A673 (cell line): ENCODE measurements around the gene SAMHD1. TPM values are rescaled to one million over a fixed set of nuclear protein-coding genes. Genes with fewer than 3 reads are reported as not detected.

Source experiments
- BruUV-seq: library from RNA; stranded (reverse); fragments of 400-500 nt; replicated peaks from 2 replicates; lab custom pipeline; 2021; lab: Mats Ljungman, UMichigan
- CTCF ChIA-PET: fragments of 300-600 bp; sonication (Branson Sonifier 250); formaldehyde crosslinking; loops from one replicate; lab custom pipeline; 2022; ENCODE audit warnings: antibody characterized with exemption; lab: Charles Lee
- POLR2A ChIA-PET: fragments of 300-600 bp; sonication (Branson Sonifier 250); formaldehyde crosslinking; loops from one replicate; lab custom pipeline; 2022; ENCODE audit warnings: antibody characterized with exemption; ENCODE audit not compliant: low non-redundant PET; lab: Charles Lee
- DNase-seq: peaks from one replicate; pipeline ENCODE4 v3.0.0-alpha.2; 2015; ENCODE audit warnings: low spot score
- H3K27ac ChIP-seq: fragments of 200-600 bp; sonication (generic); 2 replicates; pipeline ENCODE4 v1.5.1; 2016; ENCODE audit warnings: mixed run types, low read depth, mild to moderate bottlenecking, mixed read lengths, antibody characterized with exemption, low read length; ENCODE audit not compliant: poor library complexity, severe bottlenecking
- H3K27me3 ChIP-seq: fragments of 200-600 bp; sonication (generic); replicated peaks from 2 replicates; pipeline ENCODE4 v1.6.1; 2017; ENCODE audit warnings: mixed run types, low read depth, mild to moderate bottlenecking, mixed read lengths, antibody characterized with exemption, low read length; ENCODE audit not compliant: insufficient read depth, poor library complexity
- H3K36me3 ChIP-seq: fragments of 200-600 bp; sonication (generic); 2 replicates; pipeline ENCODE4 v1.6.1; 2016; ENCODE audit warnings: mixed run types, mild to moderate bottlenecking, mixed read lengths, antibody characterized with exemption, low read length; ENCODE audit not compliant: insufficient read depth, poor library complexity, severe bottlenecking
- H3K4me1 ChIP-seq: fragments of 200-600 bp; sonication (generic); 2 replicates; pipeline ENCODE4 v1.6.1; 2017; ENCODE audit warnings: mixed run types, mild to moderate bottlenecking, mixed read lengths, antibody characterized with exemption, low read length; ENCODE audit not compliant: insufficient read depth, poor library complexity, severe bottlenecking
- H3K4me3 ChIP-seq: fragments of 200-600 bp; sonication (generic); 2 replicates; pipeline ENCODE4 v1.5.1; 2016; ENCODE audit warnings: low read depth, mixed run types, mild to moderate bottlenecking, mixed read lengths, low read length; ENCODE audit not compliant: poor library complexity, severe bottlenecking
- H3K9me3 ChIP-seq: fragments of 200-600 bp; sonication (generic); 2 replicates; pipeline ENCODE4 v1.6.1; 2016; ENCODE audit warnings: mixed run types, low read depth, mild to moderate bottlenecking, mixed read lengths, antibody characterized with exemption, low read length; ENCODE audit not compliant: poor library complexity, severe bottlenecking
- EZH2 ChIP-seq: fragments of 200-600 bp; sonication (generic); IDR thresholded peaks from 2 replicates; pipeline ENCODE4 v1.6.1; 2017; ENCODE audit warnings: borderline replicate concordance, low read depth, mild to moderate bottlenecking, mixed read lengths, antibody characterized with exemption, low read length; ENCODE audit not compliant: poor library complexity, severe bottlenecking
- intact Hi-C: fragments of 100-400 bp; cut with micrococcal nuclease; formaldehyde crosslinking; loops from one replicate; pipeline ENCODE4 v1.10.0; 2022; ENCODE audit not compliant: unreplicated experiment
- total RNA-seq: library from RNA; stranded (reverse); gene quantifications from 2 replicates; pipeline ENCODE4 v1.2.3, GENCODE V29; 2021
- TF ChIP-seq, protein P1 (sequence below): fragments of 300-800, 200-600 bp; sonication (generic); conservative IDR thresholded peaks from 2 replicates; pipeline ENCODE4 v1.5.1; 2017; ENCODE audit warnings: low read depth, mild to moderate bottlenecking, antibody characterized with exemption, low read length, moderate library complexity, mixed read lengths

The SAMHD1 gene
- total RNA-seq, 1 experiment from 2014 or later, result 10.9 TPM

- ChIA-PET CTCF (no interaction called here), POLR2A (no interaction called here)
- intact Hi-C loops, result no loop called here
- Histone ChIP-seq H3K9me3 (no peaks in the 10 kb centered on the region), H3K4me3 (no peak overlapping the region), H3K27ac (no peak overlapping the region), H3K27me3 (no peaks in the 10 kb centered on the region), H3K4me1 (peaks cover 12% of the 10 kb centered on the region), H3K36me3 (peaks cover 3% of the 10 kb centered on the region)
- no TSS peak for BruUV-seq
- no peak for TF ChIP-seq EZH2
- TF ChIP-seq, protein P1, sequence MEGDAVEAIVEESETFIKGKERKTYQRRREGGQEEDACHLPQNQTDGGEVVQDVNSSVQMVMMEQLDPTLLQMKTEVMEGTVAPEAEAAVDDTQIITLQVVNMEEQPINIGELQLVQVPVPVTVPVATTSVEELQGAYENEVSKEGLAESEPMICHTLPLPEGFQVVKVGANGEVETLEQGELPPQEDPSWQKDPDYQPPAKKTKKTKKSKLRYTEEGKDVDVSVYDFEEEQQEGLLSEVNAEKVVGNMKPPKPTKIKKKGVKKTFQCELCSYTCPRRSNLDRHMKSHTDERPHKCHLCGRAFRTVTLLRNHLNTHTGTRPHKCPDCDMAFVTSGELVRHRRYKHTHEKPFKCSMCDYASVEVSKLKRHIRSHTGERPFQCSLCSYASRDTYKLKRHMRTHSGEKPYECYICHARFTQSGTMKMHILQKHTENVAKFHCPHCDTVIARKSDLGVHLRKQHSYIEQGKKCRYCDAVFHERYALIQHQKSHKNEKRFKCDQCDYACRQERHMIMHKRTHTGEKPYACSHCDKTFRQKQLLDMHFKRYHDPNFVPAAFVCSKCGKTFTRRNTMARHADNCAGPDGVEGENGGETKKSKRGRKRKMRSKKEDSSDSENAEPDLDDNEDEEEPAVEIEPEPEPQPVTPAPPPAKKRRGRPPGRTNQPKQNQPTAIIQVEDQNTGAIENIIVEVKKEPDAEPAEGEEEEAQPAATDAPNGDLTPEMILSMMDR, result no peak
- no peak for DNase-seq
Measured at GRCh38 chr20:36852187-36852586, 99.3 kb downstream of the SAMHD1 start.

DNA sequence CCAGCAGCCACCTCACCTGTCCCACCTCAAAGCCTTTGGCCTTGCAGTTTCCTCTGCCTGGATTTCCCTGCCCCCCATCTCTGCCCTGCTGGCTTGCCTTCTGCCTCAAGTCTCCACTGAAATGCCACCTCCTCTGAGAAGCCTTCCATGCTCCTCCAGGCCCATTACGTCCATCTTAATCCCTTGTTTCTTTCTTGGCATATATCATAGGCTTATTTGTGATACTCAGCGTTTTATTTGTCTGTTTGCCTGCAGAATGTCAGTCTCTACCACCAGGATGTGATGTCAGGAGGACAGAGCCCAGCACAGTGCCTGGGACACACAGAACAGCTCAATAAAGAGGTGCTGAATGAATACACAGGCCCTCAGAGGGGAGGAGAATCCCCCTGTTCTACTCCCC, 100.0 kb downstream of the SAMHD1 start:
- TF ChIP-seq EZH2, result no peak
- TF ChIP-seq, protein P1, result no peak
- peaks cover 11% of the 10 kb centered on the region for H3K4me1 ChIP-seq

DNA sequence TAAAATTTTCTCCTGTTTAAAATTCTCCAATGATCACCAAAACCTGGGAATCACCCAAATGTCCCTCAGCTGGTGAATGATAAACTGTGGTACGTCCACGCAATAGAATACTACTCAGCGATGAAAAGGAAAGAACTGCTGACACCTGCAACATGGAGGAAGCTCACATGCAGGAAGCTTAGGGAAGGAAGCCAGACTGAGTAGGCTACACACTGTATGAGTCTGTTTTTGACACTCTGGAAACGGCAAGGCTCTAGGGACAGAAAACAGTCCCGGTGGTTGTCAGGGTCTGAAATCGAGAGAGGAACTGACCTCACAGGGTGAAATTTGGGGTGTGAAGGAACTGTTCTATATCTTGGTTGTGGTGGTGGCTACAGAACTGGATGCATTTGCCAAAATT, 100.7 kb downstream of the SAMHD1 start:
- intact Hi-C loops, result no loop called here
- BruUV-seq, result no TSS peak
- H3K9me3 ChIP-seq, result no peaks in the 10 kb centered on the region
- ChIA-PET POLR2A (no interaction called here), CTCF (no interaction called here)
- H3K27ac ChIP-seq, result no peak overlapping the region
- peaks cover 14% of the 10 kb centered on the region for H3K4me1 ChIP-seq
- peaks cover 3% of the 10 kb centered on the region for H3K36me3 ChIP-seq
- DNase-seq, result no peak
- no peaks in the 10 kb centered on the region for H3K27me3 ChIP-seq
- TF ChIP-seq, protein P1, result no peak
- no peak for TF ChIP-seq EZH2
- no peak overlapping the region for H3K4me3 ChIP-seq

More for the DNA sequence above, 100.0 kb downstream of the SAMHD1 start:
- H3K9me3 ChIP-seq, result no peaks in the 10 kb centered on the region
- ChIA-PET POLR2A (no interaction called here), CTCF (no interaction called here)
- DNase-seq, result no peak
- no peak overlapping the region for H3K27ac ChIP-seq
- peaks cover 3% of the 10 kb centered on the region for H3K36me3 ChIP-seq
- H3K27me3 ChIP-seq, result no peaks in the 10 kb centered on the region
- no peak overlapping the region for H3K4me3 ChIP-seq
- BruUV-seq, result no TSS peak
- intact Hi-C loops, result no loop called here
